ENCODE data around the gene PRKACG. TPM values are rescaled to one million over a fixed set of nuclear protein-coding genes. Genes with fewer than 3 reads are reported as not detected.

Gene PRKACG
- total and polyA plus RNA-seq, 2 of the 8 experiments (the other 6 are each of a cell fraction or from before 2014, with no cell fraction given): not detected

GRCh38 chr9:69018737-69019136, 4.8 kb upstream of the PRKACG start:
- no peak for DNase-seq (ENCODE audit: low read depth in 1 of 2, low spot score in 2 of 2)
- peaks cover 0 to 2% of the 10 kb centered on the region in 2 experiments; a peak in 1 of 4 replicates for H3K9me3 ChIP-seq (ENCODE audit: insufficient read depth in 2 of 2, low read depth in 1 of 2, low read length in 1 of 2)
- H2AK5ac ChIP-seq (ENCODE audit: low read depth, low read length): no peak overlapping the region
- H3K18ac ChIP-seq (ENCODE audit: extremely low read depth, low read length): no peak overlapping the region
- H3K27me3 ChIP-seq (replicated peaks in 1 of 4; ENCODE audit: control insufficient read depth in 3 of 4, extremely low read depth in 1 of 4, insufficient read depth in 3 of 4, low read length in 3 of 4): no peaks in the 10 kb centered on the region; a peak in 2 of 7 replicates
- TF ChIP-seq EGR1 (IDR thresholded peaks at IDR 0.05; ENCODE audit: borderline replicate concordance, low read depth, low read length) (no peak), TAF7 (optimal IDR thresholded peaks at IDR 0.05; ENCODE audit: borderline replicate concordance, low read depth, low read length) (no peak), CREB1 (IDR thresholded peaks at IDR 0.05) (no peak), E2F6 (IDR thresholded peaks at IDR 0.05) (no peak), RFX5 (IDR thresholded peaks at IDR 0.05; ENCODE audit: borderline replicate concordance, low read depth, low read length) (no peak), CBX5 (IDR thresholded peaks at IDR 0.05; ENCODE audit: low read depth, low read length) (no peak)
- no peak overlapping the region for H3K56ac ChIP-seq (replicated peaks; ENCODE audit: insufficient read length, low read depth, low read length)
- no peak overlapping the region for H2BK5ac ChIP-seq (ENCODE audit: low read depth, low read length)
- H4K20me1 ChIP-seq (replicated peaks in 1 of 2; ENCODE audit: control insufficient read depth in 1 of 2, insufficient read depth in 2 of 2, low read length in 2 of 2): no peaks in the 10 kb centered on the region
- H4K91ac ChIP-seq (replicated peaks; ENCODE audit: insufficient read length, low read length): no peak overlapping the region
- no peak overlapping the region for H3K4me2 ChIP-seq (ENCODE audit: insufficient read depth in 1 of 2, low read depth in 2 of 2, low read length in 2 of 2)
- H3K4me3 ChIP-seq (ENCODE audit: extremely low read depth in 1 of 4, insufficient read depth in 2 of 4, low read depth in 3 of 4, low read length in 4 of 4): no peak overlapping the region
- H2AFZ ChIP-seq (ENCODE audit: low read length): no peak overlapping the region
- H2BK12ac ChIP-seq (ENCODE audit: low read depth, low read length): no peak overlapping the region
- ChIA-PET POLR2A (ENCODE audit: partially characterized antibody) (no interaction called here), CTCF (ENCODE audit: partially characterized antibody) (interaction anchor here (0.6 to 2.1 kb wide), 3 partner anchors 14 to 436 kb away, joined by 3 to 5 read pairs (median 3); no protein-coding TSS in a partner anchor)
- no peak overlapping the region for H4K8ac ChIP-seq (ENCODE audit: extremely low read depth, insufficient read depth, low read length)
- H3K4ac ChIP-seq (replicated peaks; ENCODE audit: insufficient read length, low read depth, low read length): no peak overlapping the region
- no peak overlapping the region for H3K9ac ChIP-seq (replicated peaks in 1 of 4; ENCODE audit: extremely low read depth in 1 of 4, low read depth in 3 of 4, low read length in 3 of 4)
- no peak overlapping the region for H2BK120ac ChIP-seq (replicated peaks; ENCODE audit: low read depth, low read length)
- H3K23ac ChIP-seq (ENCODE audit: insufficient read length): no peak overlapping the region
- H3K79me2 ChIP-seq (ENCODE audit: control insufficient read depth in 1 of 2, insufficient read depth in 2 of 2, low read length in 2 of 2): no peaks in the 10 kb centered on the region
- no peaks in the 10 kb centered on the region for H3K36me3 ChIP-seq (ENCODE audit: control insufficient read depth in 2 of 4, insufficient read depth in 4 of 4, low read length in 3 of 4)
- H3K23me2 ChIP-seq (ENCODE audit: low read depth, low read length): no peaks in the 10 kb centered on the region
- no peak overlapping the region for H2BK20ac ChIP-seq (ENCODE audit: low read length)
- H4K5ac ChIP-seq (ENCODE audit: insufficient read length, low read depth, low read length): no peak overlapping the region
- H3K4me1 ChIP-seq (replicated peaks in 1 of 4; ENCODE audit: control insufficient read depth in 3 of 4, insufficient read depth in 4 of 4, low read length in 3 of 4): peaks cover 0 to 11% (median 3%) of the 10 kb centered on the region in 4 experiments; a peak in 4 of 7 replicates
- H3K79me1 ChIP-seq (ENCODE audit: low read depth, low read length): no peaks in the 10 kb centered on the region
- WGBS, 2 experiments (ENCODE audit: extremely low coverage in 1 of 2, insufficient coverage in 1 of 2, insufficient read length in 1 of 2, insufficient replicate concordance in 2 of 2, low coverage in 1 of 2, low lambda C conversion rate in 2 of 2, missing lambda C conversion rate in 1 of 2): 73% methylated on average over 5 of the region's 5 CpGs; no CpG with 5 or more reads in 1 of the 2 experiments
- H2BK15ac ChIP-seq (ENCODE audit: low read length): no peak overlapping the region
- FAIRE-seq: no peak
- no peak overlapping the region for H3K27ac ChIP-seq (ENCODE audit: low read depth, low read length)
- H3K14ac ChIP-seq (ENCODE audit: insufficient read length): no peak overlapping the region

Measured in H1 (cell line).